ENCODE measurements around the gene GCSH. TPM values are rescaled to one million over a fixed set of nuclear protein-coding genes. Genes with fewer than 3 reads are reported as not detected.

GCSH gene
- total RNA-seq, 1 donor from 2014 or later: 19.2 TPM

- Mint-ChIP-seq H3K27ac (ENCODE audit: unreplicated experiment) (no peak overlapping the region), H3K9me3 (ENCODE audit: unreplicated experiment) (no peaks in the 10 kb centered on the region), H3K36me3 (ENCODE audit: unreplicated experiment) (no peaks in the 10 kb centered on the region), H3K4me1 (ENCODE audit: unreplicated experiment) (peaks cover 6% of the 10 kb centered on the region), H3K27me3 (ENCODE audit: unreplicated experiment) (no peaks in the 10 kb centered on the region), H3K4me3 (ENCODE audit: unreplicated experiment) (no peak overlapping the region)
- DNase-seq (ENCODE audit: extremely low spot score, unreplicated experiment): no peak
- TF ChIP-seq, protein P1, sequence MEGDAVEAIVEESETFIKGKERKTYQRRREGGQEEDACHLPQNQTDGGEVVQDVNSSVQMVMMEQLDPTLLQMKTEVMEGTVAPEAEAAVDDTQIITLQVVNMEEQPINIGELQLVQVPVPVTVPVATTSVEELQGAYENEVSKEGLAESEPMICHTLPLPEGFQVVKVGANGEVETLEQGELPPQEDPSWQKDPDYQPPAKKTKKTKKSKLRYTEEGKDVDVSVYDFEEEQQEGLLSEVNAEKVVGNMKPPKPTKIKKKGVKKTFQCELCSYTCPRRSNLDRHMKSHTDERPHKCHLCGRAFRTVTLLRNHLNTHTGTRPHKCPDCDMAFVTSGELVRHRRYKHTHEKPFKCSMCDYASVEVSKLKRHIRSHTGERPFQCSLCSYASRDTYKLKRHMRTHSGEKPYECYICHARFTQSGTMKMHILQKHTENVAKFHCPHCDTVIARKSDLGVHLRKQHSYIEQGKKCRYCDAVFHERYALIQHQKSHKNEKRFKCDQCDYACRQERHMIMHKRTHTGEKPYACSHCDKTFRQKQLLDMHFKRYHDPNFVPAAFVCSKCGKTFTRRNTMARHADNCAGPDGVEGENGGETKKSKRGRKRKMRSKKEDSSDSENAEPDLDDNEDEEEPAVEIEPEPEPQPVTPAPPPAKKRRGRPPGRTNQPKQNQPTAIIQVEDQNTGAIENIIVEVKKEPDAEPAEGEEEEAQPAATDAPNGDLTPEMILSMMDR (IDR thresholded peaks at IDR 0.05): no peak
Observed at GRCh38 chr16:81076566-81077075, 19.6 kb downstream of the GCSH start.

DNA sequence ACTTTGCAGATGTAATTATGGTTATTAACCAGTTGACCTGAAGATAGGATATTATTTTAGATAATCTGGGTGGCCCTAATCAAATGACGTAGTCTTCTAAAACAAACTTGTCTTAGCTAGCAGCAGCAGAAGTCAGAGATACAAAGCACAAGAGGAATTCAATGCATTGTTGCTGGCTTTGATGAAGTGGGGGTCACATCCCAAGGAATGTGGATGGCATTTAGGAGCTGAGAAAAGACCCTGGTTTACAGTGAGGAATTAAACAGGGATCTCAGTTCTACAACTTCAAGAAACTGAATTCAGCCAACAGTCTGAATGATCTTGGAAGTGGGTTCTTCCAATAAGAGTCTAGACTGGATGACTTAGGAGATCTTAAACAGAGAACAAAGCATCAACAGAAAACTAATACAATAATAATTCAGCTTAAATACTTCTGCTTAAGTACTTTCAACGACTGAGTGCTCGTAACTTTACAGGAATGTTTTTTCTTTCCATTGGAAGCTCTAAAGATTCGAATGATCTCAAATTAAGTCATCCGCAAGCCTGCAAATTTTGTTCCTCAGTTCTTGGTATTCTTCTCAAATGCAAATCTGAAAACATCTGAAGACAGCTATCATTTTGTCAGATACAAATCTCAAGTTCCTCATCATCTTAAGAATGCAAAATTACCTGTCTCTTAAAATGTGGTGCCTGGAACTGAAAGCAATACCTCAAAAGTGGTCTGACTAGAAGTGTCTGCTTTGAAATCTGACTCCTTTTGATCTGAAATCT is 22.4 kb downstream of the GCSH start:
- Mint-ChIP-seq H3K36me3 (ENCODE audit: unreplicated experiment) (no peaks in the 10 kb centered on the region), H3K9me3 (ENCODE audit: unreplicated experiment) (no peaks in the 10 kb centered on the region), H3K4me3 (ENCODE audit: unreplicated experiment) (no peak overlapping the region), H3K4me1 (ENCODE audit: unreplicated experiment) (peaks cover 6% of the 10 kb centered on the region), H3K27me3 (ENCODE audit: unreplicated experiment) (no peaks in the 10 kb centered on the region), H3K27ac (ENCODE audit: unreplicated experiment) (no peak overlapping the region)
- DNase-seq (ENCODE audit: extremely low spot score, unreplicated experiment): no peak
- TF ChIP-seq, protein P1 (IDR thresholded peaks at IDR 0.05): no peak

GRCh38 chr16:81071805-81072204 is 24.4 kb downstream of the GCSH start:
- Mint-ChIP-seq H3K4me3 (ENCODE audit: unreplicated experiment) (no peak overlapping the region), H3K27me3 (ENCODE audit: unreplicated experiment) (no peaks in the 10 kb centered on the region), H3K9me3 (ENCODE audit: unreplicated experiment) (no peaks in the 10 kb centered on the region), H3K27ac (ENCODE audit: unreplicated experiment) (no peak overlapping the region), H3K4me1 (ENCODE audit: unreplicated experiment) (no peaks in the 10 kb centered on the region), H3K36me3 (ENCODE audit: unreplicated experiment) (no peaks in the 10 kb centered on the region)
- DNase-seq (ENCODE audit: extremely low spot score, unreplicated experiment): no peak
- TF ChIP-seq, protein P1 (IDR thresholded peaks at IDR 0.05): no peak

GRCh38 chr16:81070979-81071378 is 25.2 kb downstream of the GCSH start:
- DNase-seq (ENCODE audit: extremely low spot score, unreplicated experiment): no peak
- H3K27ac Mint-ChIP-seq (ENCODE audit: unreplicated experiment): no peak overlapping the region
- no peak overlapping the region for H3K4me3 Mint-ChIP-seq (ENCODE audit: unreplicated experiment)
- no peaks in the 10 kb centered on the region for H3K4me1 Mint-ChIP-seq (ENCODE audit: unreplicated experiment)
- no peaks in the 10 kb centered on the region for H3K9me3 Mint-ChIP-seq (ENCODE audit: unreplicated experiment)
- TF ChIP-seq, protein P1 (IDR thresholded peaks at IDR 0.05): no peak
- no peaks in the 10 kb centered on the region for H3K36me3 Mint-ChIP-seq (ENCODE audit: unreplicated experiment)
- H3K27me3 Mint-ChIP-seq (ENCODE audit: unreplicated experiment): no peaks in the 10 kb centered on the region

DNA sequence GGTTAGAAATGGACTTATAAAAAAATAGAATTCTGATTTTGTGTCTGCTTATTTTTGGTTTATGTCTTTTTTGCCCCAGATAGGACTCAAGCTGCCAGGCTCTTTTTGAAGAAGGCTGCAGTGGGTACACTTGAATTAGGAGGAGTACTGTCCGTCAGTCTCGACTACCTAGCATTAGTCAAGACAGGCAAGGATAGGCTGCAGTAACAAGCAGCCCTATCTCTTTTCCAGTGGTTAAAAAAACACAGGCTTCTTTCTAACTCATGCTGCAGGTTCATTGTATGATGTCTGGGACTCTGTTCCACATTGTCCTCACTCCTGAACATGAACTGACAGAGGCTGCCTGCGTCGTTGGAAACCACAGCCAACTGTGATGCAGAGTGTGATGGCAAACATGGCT is 27.1 kb downstream of the GCSH start:
- TF ChIP-seq, protein P1 (IDR thresholded peaks at IDR 0.05): no peak
- H3K4me1 Mint-ChIP-seq (ENCODE audit: unreplicated experiment): no peaks in the 10 kb centered on the region
- no peak for DNase-seq (ENCODE audit: extremely low spot score, unreplicated experiment)
- no peak overlapping the region for H3K4me3 Mint-ChIP-seq (ENCODE audit: unreplicated experiment)
- no peaks in the 10 kb centered on the region for H3K9me3 Mint-ChIP-seq (ENCODE audit: unreplicated experiment)
- no peak overlapping the region for H3K27ac Mint-ChIP-seq (ENCODE audit: unreplicated experiment)
- H3K36me3 Mint-ChIP-seq (ENCODE audit: unreplicated experiment): no peaks in the 10 kb centered on the region
- H3K27me3 Mint-ChIP-seq (ENCODE audit: unreplicated experiment): no peaks in the 10 kb centered on the region

Data from osteocyte (in vitro differentiated cells).